ENCODE results near the gene XYLT1. TPM values are rescaled to one million over a fixed set of nuclear protein-coding genes. Genes with fewer than 3 reads are reported as not detected.

The XYLT1 gene
- total RNA-seq, 1 donor from 2014 or later: 17.6 TPM

DNA sequence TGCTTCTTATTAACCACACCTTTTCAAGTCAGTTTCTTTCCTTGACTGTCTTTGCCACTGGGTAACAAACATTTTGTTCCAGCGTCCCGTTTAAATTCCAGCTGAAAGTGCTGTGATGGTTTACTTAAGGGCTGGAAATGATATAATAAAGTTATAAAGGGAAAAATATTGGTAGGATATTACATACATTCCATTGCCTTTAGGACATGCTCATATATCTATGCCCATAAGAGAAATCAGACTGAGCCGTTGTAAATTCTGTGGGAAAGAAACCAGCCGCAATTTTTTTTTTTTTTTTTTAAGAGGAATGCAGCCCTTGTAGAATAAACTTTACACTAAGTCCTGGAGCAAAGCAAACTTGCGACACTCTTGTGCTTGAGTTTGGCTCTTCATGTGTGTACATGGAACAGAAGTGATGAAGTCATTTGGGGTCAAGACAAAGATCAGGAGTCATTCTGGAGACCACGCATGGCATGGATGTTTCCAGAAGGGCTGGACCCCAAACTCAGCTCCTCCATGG lies 210.9 kb downstream of the XYLT1 start:
- TF ChIP-seq, protein P1, sequence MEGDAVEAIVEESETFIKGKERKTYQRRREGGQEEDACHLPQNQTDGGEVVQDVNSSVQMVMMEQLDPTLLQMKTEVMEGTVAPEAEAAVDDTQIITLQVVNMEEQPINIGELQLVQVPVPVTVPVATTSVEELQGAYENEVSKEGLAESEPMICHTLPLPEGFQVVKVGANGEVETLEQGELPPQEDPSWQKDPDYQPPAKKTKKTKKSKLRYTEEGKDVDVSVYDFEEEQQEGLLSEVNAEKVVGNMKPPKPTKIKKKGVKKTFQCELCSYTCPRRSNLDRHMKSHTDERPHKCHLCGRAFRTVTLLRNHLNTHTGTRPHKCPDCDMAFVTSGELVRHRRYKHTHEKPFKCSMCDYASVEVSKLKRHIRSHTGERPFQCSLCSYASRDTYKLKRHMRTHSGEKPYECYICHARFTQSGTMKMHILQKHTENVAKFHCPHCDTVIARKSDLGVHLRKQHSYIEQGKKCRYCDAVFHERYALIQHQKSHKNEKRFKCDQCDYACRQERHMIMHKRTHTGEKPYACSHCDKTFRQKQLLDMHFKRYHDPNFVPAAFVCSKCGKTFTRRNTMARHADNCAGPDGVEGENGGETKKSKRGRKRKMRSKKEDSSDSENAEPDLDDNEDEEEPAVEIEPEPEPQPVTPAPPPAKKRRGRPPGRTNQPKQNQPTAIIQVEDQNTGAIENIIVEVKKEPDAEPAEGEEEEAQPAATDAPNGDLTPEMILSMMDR (IDR thresholded peaks at IDR 0.05): no peak
- H3K36me3 Mint-ChIP-seq (ENCODE audit: low read depth): peaks cover 2% of the 10 kb centered on the region
- H3K4me3 Mint-ChIP-seq (ENCODE audit: unreplicated experiment): no peak overlapping the region
- H3K27me3 Mint-ChIP-seq (ENCODE audit: low read depth): no peaks in the 10 kb centered on the region
- H3K4me1 Mint-ChIP-seq (ENCODE audit: low read depth): no peaks in the 10 kb centered on the region
- H3K27ac Mint-ChIP-seq (ENCODE audit: unreplicated experiment): no peak overlapping the region
- no peaks in the 10 kb centered on the region for H3K9me3 Mint-ChIP-seq (ENCODE audit: low read depth)
- DNase-seq (ENCODE audit: low spot score): no peak

DNA sequence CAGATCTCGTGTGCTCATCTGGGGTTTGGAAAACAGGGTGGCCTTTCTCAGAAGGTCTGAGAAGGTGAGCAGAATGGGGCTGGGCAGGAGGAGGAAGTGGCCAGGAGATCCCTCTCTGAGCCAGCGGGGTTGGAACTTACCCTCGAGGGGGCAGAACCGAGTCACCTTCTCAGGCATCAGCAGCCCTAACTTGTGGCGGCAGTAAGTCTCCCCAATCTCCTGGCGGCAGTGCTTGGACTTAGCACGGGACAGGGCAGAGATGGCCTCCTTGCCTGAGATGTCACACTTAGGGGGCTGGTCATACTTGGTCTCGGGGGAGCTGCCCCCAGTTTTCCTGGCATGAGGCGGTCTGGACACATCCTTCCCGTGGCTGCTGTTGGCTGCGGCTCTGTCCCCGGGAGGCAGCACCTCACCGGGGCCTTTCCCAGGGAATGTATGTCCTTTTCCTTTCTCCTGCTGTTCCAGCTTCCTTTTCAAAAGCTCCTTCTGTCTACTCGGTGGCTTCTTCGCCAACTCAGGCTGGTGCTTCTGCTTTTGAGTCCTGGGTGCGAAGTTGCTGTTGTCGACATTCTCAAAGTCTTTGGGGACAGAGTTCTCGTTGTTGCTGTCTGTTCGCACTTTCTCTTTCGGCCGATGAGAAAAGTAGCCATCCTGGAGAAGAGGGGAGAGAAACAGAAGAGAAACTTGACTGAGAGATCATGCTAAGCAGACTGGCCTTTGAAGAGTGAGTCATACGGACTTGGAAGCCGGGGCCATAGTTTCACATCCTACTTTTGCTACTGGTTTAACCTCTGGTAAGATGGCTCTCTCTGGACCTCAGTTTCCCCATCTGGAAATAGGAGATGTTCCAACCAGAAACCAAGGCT lies 211.7 kb downstream of the XYLT1 start:
- DNase-seq (ENCODE audit: low spot score): no peak
- H3K4me1 Mint-ChIP-seq (ENCODE audit: low read depth): no peaks in the 10 kb centered on the region
- no peak overlapping the region for H3K4me3 Mint-ChIP-seq (ENCODE audit: unreplicated experiment)
- peaks cover 2% of the 10 kb centered on the region for H3K36me3 Mint-ChIP-seq (ENCODE audit: low read depth)
- H3K9me3 Mint-ChIP-seq (ENCODE audit: low read depth): no peaks in the 10 kb centered on the region
- no peaks in the 10 kb centered on the region for H3K27me3 Mint-ChIP-seq (ENCODE audit: low read depth)
- TF ChIP-seq, protein P1 (IDR thresholded peaks at IDR 0.05): no peak
- H3K27ac Mint-ChIP-seq (ENCODE audit: unreplicated experiment): no peak overlapping the region

DNA sequence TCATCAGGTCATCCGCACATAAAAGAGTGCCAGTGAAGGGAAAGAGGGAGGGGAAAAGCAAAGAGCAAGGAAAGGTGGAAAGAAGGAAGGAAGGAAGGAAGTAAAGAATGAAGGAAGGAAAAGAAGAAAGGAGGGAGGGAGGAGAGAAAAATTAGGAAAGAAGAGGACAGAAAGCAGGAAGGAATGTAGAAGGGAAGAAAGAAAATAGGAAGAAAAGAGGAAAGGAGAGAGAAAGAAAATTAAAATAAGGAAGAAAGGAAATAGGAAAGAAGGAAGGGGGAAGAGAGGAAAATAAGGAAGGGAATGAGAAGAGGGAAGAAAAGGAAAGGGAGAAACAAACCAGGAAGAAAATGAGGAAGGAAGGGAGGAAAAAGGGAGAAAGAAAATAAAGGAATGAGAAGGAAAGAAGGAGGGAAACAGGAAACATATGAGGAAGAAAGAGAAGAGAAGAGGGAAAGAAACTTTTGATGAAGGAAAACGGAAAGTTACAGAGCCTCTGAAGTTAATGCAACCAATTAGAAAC lies 212.6 kb downstream of the XYLT1 start:
- H3K27ac Mint-ChIP-seq (ENCODE audit: unreplicated experiment): no peak overlapping the region
- TF ChIP-seq, protein P1 (IDR thresholded peaks at IDR 0.05): no peak
- H3K4me3 Mint-ChIP-seq (ENCODE audit: unreplicated experiment): no peak overlapping the region
- H3K4me1 Mint-ChIP-seq (ENCODE audit: low read depth): no peaks in the 10 kb centered on the region
- no peaks in the 10 kb centered on the region for H3K9me3 Mint-ChIP-seq (ENCODE audit: low read depth)
- peaks cover 2% of the 10 kb centered on the region for H3K36me3 Mint-ChIP-seq (ENCODE audit: low read depth)
- H3K27me3 Mint-ChIP-seq (ENCODE audit: low read depth): no peaks in the 10 kb centered on the region
- DNase-seq (ENCODE audit: low spot score): no peak

DNA sequence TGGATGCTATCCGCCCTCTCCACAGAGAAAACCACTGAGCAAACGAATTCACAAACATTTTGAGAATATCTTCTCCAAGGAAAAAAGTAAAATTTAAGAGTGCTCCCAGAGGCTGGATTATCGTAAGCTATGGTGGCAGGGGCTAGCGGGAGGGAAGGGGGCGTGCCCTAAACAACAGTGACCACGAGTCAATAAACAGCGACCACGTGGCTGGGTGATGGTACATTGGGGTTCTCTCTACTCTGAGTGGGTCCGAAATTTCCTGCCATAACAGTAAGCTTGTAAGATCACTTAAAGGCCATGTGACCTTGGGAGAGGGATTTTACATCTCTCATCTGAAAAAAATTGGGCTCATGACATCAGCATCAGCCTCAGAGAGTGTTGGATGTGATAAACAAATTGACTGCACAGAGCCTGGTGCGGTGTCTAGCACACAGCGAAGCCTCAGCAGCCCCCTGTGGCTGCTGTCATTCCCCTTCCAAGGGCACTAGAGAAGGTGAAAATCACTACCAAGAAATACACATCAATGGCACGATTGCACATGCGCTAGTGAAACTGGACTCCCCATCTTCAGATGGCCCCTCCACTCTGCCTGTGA lies 213.2 kb downstream of the XYLT1 start:
- Mint-ChIP-seq H3K27ac (ENCODE audit: unreplicated experiment) (no peak overlapping the region), H3K4me3 (ENCODE audit: unreplicated experiment) (no peak overlapping the region), H3K36me3 (ENCODE audit: low read depth) (peaks cover 2% of the 10 kb centered on the region), H3K27me3 (ENCODE audit: low read depth) (no peaks in the 10 kb centered on the region), H3K4me1 (ENCODE audit: low read depth) (no peaks in the 10 kb centered on the region), H3K9me3 (ENCODE audit: low read depth) (no peaks in the 10 kb centered on the region)
- DNase-seq (ENCODE audit: low spot score): no peak
- TF ChIP-seq, protein P1 (IDR thresholded peaks at IDR 0.05): no peak

DNA sequence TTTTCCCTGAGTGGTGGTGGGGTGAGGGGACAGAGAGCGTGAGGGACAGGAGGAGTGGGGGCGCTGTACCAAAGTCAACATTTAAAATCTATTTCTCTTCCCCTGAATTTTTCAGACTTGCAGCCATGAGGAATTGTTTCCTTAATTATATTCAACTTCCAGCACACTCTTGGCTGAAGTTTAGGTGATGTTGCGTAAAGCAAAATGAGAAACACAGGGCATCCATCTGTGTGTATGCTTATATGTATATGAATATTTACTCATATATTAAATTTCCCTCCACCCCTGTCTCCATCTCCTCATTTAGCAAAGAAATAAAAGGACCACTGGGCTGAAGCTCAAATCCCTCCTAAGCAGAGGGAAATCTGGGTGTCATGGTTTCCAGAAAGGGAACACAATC lies 218.1 kb downstream of the XYLT1 start:
- Mint-ChIP-seq H3K27ac (ENCODE audit: unreplicated experiment) (no peak overlapping the region), H3K36me3 (ENCODE audit: low read depth) (no peaks in the 10 kb centered on the region), H3K9me3 (ENCODE audit: low read depth) (no peaks in the 10 kb centered on the region), H3K4me3 (ENCODE audit: unreplicated experiment) (no peak overlapping the region), H3K4me1 (ENCODE audit: low read depth) (no peaks in the 10 kb centered on the region), H3K27me3 (ENCODE audit: low read depth) (no peaks in the 10 kb centered on the region)
- DNase-seq (ENCODE audit: low spot score): no peak
- TF ChIP-seq, protein P1 (IDR thresholded peaks at IDR 0.05): no peak
